ENCODE data around the gene ANKRD24. TPM values are rescaled to one million over a fixed set of nuclear protein-coding genes. Genes with fewer than 3 reads are reported as not detected.

ANKRD24 gene
- polyA plus RNA-seq, 1 experiment = 0.11 TPM

GRCh38 chr19:4177146-4177545, 5.3 kb upstream of the ANKRD24 start:
- CTCF ChIA-PET = interaction anchor here (0.6 kb wide), 2 partner anchors 37 to 95 kb away, joined by 5 to 6 read pairs; no protein-coding TSS in a partner anchor

DNA sequence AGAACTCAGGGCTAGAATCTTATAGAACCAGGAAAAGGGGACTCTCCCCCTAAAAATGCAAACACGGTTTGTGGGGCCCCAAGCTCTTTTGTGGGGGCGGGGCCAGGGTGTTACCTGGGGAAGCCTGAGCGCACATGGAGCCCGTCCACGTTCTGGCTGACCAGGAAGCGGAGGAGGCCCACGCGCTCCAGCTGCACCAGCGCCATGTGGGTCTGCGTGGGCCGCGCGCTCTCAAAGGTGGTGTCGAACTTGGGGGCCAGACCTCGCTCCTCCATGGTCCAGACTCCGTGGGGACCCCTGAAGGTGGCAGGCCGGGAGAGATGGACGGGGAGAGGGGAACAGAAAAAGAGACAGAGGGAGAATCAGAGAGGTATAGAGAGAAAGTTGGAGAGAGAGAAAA, 3.5 kb upstream of the ANKRD24 start:
- ChIA-PET POLR2A (interaction anchor here (0.6 kb wide), 1 partner anchor 23 kb away, joined by 3 read pairs; no protein-coding TSS in a partner anchor), CTCF (no interaction called here)
- DNase-seq (ENCODE audit: low read depth, low spot score) = no peak
- Histone ChIP-seq H3K27ac (ENCODE audit: low read depth, low read length) (no peak overlapping the region), H3K9me3 (ENCODE audit: control insufficient read depth, insufficient read depth, low read length) (peaks cover 4% of the 10 kb centered on the region; the same call in 1 of the 2 replicates), H3K27me3 (ENCODE audit: control insufficient read depth, insufficient read depth, low read length) (no peaks in the 10 kb centered on the region), H3K4me3 (ENCODE audit: low read depth, low read length) (no peak overlapping the region)
- TF ChIP-seq, protein P1, sequence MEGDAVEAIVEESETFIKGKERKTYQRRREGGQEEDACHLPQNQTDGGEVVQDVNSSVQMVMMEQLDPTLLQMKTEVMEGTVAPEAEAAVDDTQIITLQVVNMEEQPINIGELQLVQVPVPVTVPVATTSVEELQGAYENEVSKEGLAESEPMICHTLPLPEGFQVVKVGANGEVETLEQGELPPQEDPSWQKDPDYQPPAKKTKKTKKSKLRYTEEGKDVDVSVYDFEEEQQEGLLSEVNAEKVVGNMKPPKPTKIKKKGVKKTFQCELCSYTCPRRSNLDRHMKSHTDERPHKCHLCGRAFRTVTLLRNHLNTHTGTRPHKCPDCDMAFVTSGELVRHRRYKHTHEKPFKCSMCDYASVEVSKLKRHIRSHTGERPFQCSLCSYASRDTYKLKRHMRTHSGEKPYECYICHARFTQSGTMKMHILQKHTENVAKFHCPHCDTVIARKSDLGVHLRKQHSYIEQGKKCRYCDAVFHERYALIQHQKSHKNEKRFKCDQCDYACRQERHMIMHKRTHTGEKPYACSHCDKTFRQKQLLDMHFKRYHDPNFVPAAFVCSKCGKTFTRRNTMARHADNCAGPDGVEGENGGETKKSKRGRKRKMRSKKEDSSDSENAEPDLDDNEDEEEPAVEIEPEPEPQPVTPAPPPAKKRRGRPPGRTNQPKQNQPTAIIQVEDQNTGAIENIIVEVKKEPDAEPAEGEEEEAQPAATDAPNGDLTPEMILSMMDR (IDR thresholded peaks at IDR 0.05; ENCODE audit: low read depth, low read length) = no peak

More at GRCh38 chr19:4177146-4177545, 5.3 kb upstream of the ANKRD24 start:
- POLR2A ChIA-PET = no interaction called here
- Histone ChIP-seq H3K9me3 (ENCODE audit: control insufficient read depth, insufficient read depth, low read length) (peaks cover 2% of the 10 kb centered on the region; the same call in 1 of the 2 replicates), H3K27ac (ENCODE audit: low read depth, low read length) (no peak overlapping the region), H3K4me3 (ENCODE audit: low read depth, low read length) (no peak overlapping the region), H3K27me3 (ENCODE audit: control insufficient read depth, insufficient read depth, low read length) (peaks cover 6% of the 10 kb centered on the region)
- no peak for DNase-seq (ENCODE audit: low read depth, low spot score)
- TF ChIP-seq, protein P1 (IDR thresholded peaks at IDR 0.05; ENCODE audit: low read depth, low read length) = no peak

DNA sequence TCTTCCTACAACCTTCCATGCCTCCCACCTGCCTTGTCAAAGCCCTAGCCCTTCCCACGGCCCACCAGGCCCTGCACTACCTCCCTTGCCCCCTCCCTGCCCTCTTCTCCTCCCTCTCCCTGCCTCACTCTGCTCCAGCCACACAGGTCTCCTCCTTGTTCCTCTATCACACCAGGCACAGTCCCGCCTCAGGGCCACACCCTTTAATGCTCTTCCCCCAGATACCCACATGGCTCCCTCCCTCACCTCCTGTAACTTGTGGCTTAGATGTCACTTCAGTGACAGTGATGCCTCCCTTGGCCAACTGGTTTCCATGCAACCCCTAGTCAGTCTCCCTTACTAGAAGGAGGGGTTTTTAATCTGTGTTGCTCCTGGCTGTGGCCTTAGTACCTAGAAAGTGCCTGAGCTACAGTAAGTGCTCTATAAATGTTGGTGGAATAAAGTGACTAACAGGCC, 1.4 kb upstream of the ANKRD24 start:
- no peak for DNase-seq (ENCODE audit: low read depth, low spot score)
- TF ChIP-seq, protein P1 (IDR thresholded peaks at IDR 0.05; ENCODE audit: low read depth, low read length) = no peak
- peak overlapping the region; percentile 95; the same call in 1 of the 2 replicates for H3K4me3 ChIP-seq (ENCODE audit: low read depth, low read length)
- ChIA-PET POLR2A (no interaction called here), CTCF (no interaction called here)
- H3K9me3 ChIP-seq (ENCODE audit: control insufficient read depth, insufficient read depth, low read length) = peaks cover 4% of the 10 kb centered on the region; the same call in 1 of the 2 replicates
- H3K27me3 ChIP-seq (ENCODE audit: control insufficient read depth, insufficient read depth, low read length) = no peaks in the 10 kb centered on the region
- no peak overlapping the region for H3K27ac ChIP-seq (ENCODE audit: low read depth, low read length)

DNA sequence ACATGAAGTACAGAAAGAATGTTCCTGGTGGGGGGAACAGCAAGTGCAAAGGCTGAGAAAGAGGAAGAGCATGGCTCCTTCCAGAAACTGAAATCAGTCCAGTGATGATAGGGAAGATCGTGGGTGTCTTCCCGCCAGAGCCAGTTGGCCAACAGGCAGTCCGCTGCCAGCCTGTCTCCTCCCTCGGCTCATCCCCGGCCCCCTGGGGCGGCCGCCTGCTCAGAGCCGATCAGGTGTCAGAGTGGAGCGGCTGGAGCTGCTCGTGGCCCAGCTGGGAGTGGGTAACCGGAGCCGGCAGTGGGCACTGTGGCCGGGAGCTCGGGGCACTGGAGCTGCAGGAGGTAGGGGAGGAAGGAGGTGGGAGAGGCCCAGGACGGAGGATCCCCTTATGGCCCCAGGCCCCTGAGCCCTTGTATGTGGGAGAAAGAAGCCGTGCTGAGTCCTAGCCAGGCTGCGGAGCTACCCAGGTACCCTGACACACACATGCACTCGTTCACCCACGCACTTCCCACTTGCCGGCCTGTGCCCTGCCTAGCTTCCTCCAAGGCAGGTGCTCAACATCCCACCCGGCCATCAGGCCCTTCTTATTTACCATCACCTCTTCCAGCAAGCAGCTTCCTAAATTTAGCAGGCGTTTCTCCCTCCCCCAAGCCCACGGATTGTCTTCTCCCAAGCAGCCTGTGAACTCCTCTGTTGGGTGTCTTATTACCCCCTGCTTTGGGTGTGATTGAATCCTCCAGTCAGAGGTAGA, 1.7 kb downstream of the ANKRD24 start:
- ChIA-PET POLR2A (no interaction called here), CTCF (no interaction called here)

More for the DNA sequence above, 1.7 kb downstream of the ANKRD24 start:
- DNase-seq (ENCODE audit: low read depth, low spot score) = no peak
- TF ChIP-seq, protein P1 (IDR thresholded peaks at IDR 0.05; ENCODE audit: low read depth, low read length) = no peak
- no peak overlapping the region for H3K4me3 ChIP-seq (ENCODE audit: low read depth, low read length)
- H3K9me3 ChIP-seq (ENCODE audit: control insufficient read depth, insufficient read depth, low read length) = peaks cover 4% of the 10 kb centered on the region; the same call in 1 of the 2 replicates
- no peak overlapping the region for H3K27ac ChIP-seq (ENCODE audit: low read depth, low read length)
- no peaks in the 10 kb centered on the region for H3K27me3 ChIP-seq (ENCODE audit: control insufficient read depth, insufficient read depth, low read length)
